Measurements from ENCODE around the gene CCDC192.

GRCh38 chr5:127925916-127926315 is 222.7 kb downstream of the CCDC192 start:
- TF ChIP-seq POLR2A (IDR thresholded peaks at IDR 0.05) (no peak), CTCF (IDR thresholded peaks at IDR 0.05) (no peak)
